ENCODE data around the gene TLE5. TPM values are rescaled to one million over a fixed set of nuclear protein-coding genes. Genes with fewer than 3 reads are reported as not detected.
A peak's percentile ranks its signal among the peaks of the same experiment; 100 is the strongest.

Gene TLE5
- polyA plus RNA-seq, 2 of the 4 experiments (the other 2 are of a cell fraction): 171 to 216 TPM

- 88% methylated on average over 8 of the region's 12 CpGs for WGBS (ENCODE audit: missing lambda C conversion rate)
- POLR2A ChIA-PET: no interaction called here
- H3K4me3 ChIP-seq: no peak overlapping the region
- DNase-seq (ENCODE audit: low read depth in 1 of 2, low spot score in 1 of 2) (no peak), FAIRE-seq (no peak), ATAC-seq (no peak)
- no peak overlapping the region for H3K4me2 ChIP-seq
- CTCF ChIA-PET: interaction anchor here (0.8 kb wide), 1 partner anchor 78 kb away, joined by 3 read pairs; no protein-coding TSS in a partner anchor
- 0 out of 3 replicates have a peak, but pooled peaks cover 3% of the 10 kb centered on the region for H3K4me1 ChIP-seq
- TF ChIP-seq SREBF2 (IDR thresholded peaks at IDR 0.05) (no peak), FOSL2 (IDR thresholded peaks at IDR 0.05) (no peak), FOSL2 (CRISPR knock-in tag; IDR thresholded peaks at IDR 0.05) (no peak), RNF2 (IDR thresholded peaks at IDR 0.05; ENCODE audit: borderline replicate concordance, low read depth) (no peak), GATA3 (IDR thresholded peaks at IDR 0.05; ENCODE audit: borderline replicate concordance) (no peak), PHF8 (IDR thresholded peaks at IDR 0.05; ENCODE audit: borderline replicate concordance, low read depth) (no peak), POLR2A (IDR thresholded peaks at IDR 0.05; ENCODE audit: low read length) (no peak), CHD2 (IDR thresholded peaks at IDR 0.05; ENCODE audit: low read length, partially characterized antibody) (no peak), TFCP2L1 (CRISPR knock-in tag; IDR thresholded peaks at IDR 0.05) (no peak), ZNF302 (CRISPR knock-in tag; IDR thresholded peaks at IDR 0.05) (no peak), E2F6 (IDR thresholded peaks at IDR 0.05; ENCODE audit: borderline replicate concordance, low read depth) (no peak), EP300 (IDR thresholded peaks at IDR 0.05) (no peak)
- H3K27ac ChIP-seq: no peak overlapping the region; a peak in 1 of 6 replicates
- H3K9me3 ChIP-seq: no peaks in the 10 kb centered on the region
Measured at GRCh38 chr19:3041327-3041726, 21.0 kb downstream of the TLE5 start.

GRCh38 chr19:3039641-3040077 lies 22.6 kb downstream of the TLE5 start:
- DNase-seq (ENCODE audit: low read depth in 1 of 2, low spot score in 1 of 2): peak in 1 of 2 experiments; percentile 41
- CTCF ChIA-PET: interaction anchor here (0.6 to 1.2 kb wide), 4 partner anchors 15 to 291 kb away, joined by 3 to 6 read pairs (median 4); no protein-coding TSS in a partner anchor
- Histone ChIP-seq H3K4me3 (no peak overlapping the region), H3K9me3 (no peaks in the 10 kb centered on the region), H3K4me1 (peaks cover 8% of the 10 kb centered on the region), H3K27ac (no peak overlapping the region), H3K4me2 (no peak overlapping the region)
- no peak for TF ChIP-seq CHD2 (IDR thresholded peaks at IDR 0.05; ENCODE audit: low read length, partially characterized antibody)
- TF ChIP-seq FOXS1 (CRISPR knock-in tag; IDR thresholded peaks at IDR 0.05): no peak
- no peak for TF ChIP-seq JUNB (IDR thresholded peaks at IDR 0.05)
- TF ChIP-seq ATOH8 (CRISPR knock-in tag; IDR thresholded peaks at IDR 0.05; ENCODE audit: low read depth): no peak
- no peak for TF ChIP-seq BCL3 (IDR thresholded peaks at IDR 0.05)
- no peak for TF ChIP-seq HOXB13 (CRISPR knock-in tag; IDR thresholded peaks at IDR 0.05; ENCODE audit: low read depth)
- no peak for TF ChIP-seq KDM1A (IDR thresholded peaks at IDR 0.05; ENCODE audit: low read depth)
- no peak for TF ChIP-seq PHF8 (IDR thresholded peaks at IDR 0.05; ENCODE audit: borderline replicate concordance, low read depth)
- TF ChIP-seq EHF (CRISPR knock-in tag; IDR thresholded peaks at IDR 0.05): no peak
- no peak for TF ChIP-seq MAX (IDR thresholded peaks at IDR 0.05)
- TF ChIP-seq HOXA7 (CRISPR knock-in tag; IDR thresholded peaks at IDR 0.05): no peak
- no peak for TF ChIP-seq HOXB5 (CRISPR knock-in tag; IDR thresholded peaks at IDR 0.05)
- no peak for TF ChIP-seq FOSB (CRISPR knock-in tag; IDR thresholded peaks at IDR 0.05)
- TF ChIP-seq MYC (IDR thresholded peaks at IDR 0.05; ENCODE audit: borderline replicate concordance, low read length): no peak
- TF ChIP-seq ELK1 (IDR thresholded peaks at IDR 0.05; ENCODE audit: low read depth, low read length): no peak
- no peak for TF ChIP-seq EHMT2 (IDR thresholded peaks at IDR 0.05; ENCODE audit: low read depth)
- no peak for TF ChIP-seq ESRRA (IDR thresholded peaks at IDR 0.05; ENCODE audit: borderline replicate concordance, low read length)
- FAIRE-seq: no peak
- POLR2A ChIA-PET: interaction anchor here (0.6 to 0.7 kb wide), 2 partner anchors 13 to 478 kb away, joined by 3 to 6 read pairs; no protein-coding TSS in a partner anchor
- ATAC-seq: no peak
- 78% methylated on average over 15 of the region's 17 CpGs for WGBS (ENCODE audit: missing lambda C conversion rate)
